IMR-90 (cell line): ENCODE results near the gene TBX10. TPM values are rescaled to one million over a fixed set of nuclear protein-coding genes. Genes with fewer than 3 reads are reported as not detected.

ENCODE experiments used
- ATAC-seq: fragments of 200-7000 bp; cut with Tn5 transposase; 2 replicates; pipeline ENCODE4 v1.9.1; 2020; ENCODE audit warnings: low read depth, mild to moderate bottlenecking, moderate library complexity
- BruUV-seq: library from RNA; stranded (reverse); fragments of 400-500 nt; replicated peaks from 2 replicates; lab custom pipeline; 2021; lab: Mats Ljungman, UMichigan
- CTCF ChIA-PET: fragments of 300-600 bp; formaldehyde crosslinking; extraction: SDS; loops from one replicate; lab custom pipeline; 2021; ENCODE audit warnings: antibody characterized with exemption; lab: Yijun Ruan, JAX
- POLR2A ChIA-PET: fragments of 300-600 bp; sonication (Branson Sonifier 250); formaldehyde crosslinking; loops from one replicate; lab custom pipeline; 2022; ENCODE audit warnings: antibody characterized with exemption; ENCODE audit not compliant: unreplicated experiment; lab: Charles Lee
- DNase-seq: peaks from one replicate; pipeline ENCODE4 v3.0.0; 2013
- H2AFZ ChIP-seq: replicated peaks from 2 replicates; pipeline ENCODE3; 2013; ENCODE audit warnings: low read length, mild to moderate bottlenecking; ENCODE audit not compliant: poor library complexity
- H2AK5ac ChIP-seq: 2 replicates; pipeline ENCODE4 v1.6.1; 2013; ENCODE audit warnings: low read depth, low read length, inconsistent platforms
- H2AK9ac ChIP-seq: replicated peaks from 2 replicates; pipeline ENCODE3; 2013; ENCODE audit warnings: mild to moderate bottlenecking, low read depth, low read length, moderate library complexity; ENCODE audit not compliant: poor library complexity
- H2BK120ac ChIP-seq: 2 replicates; pipeline ENCODE4 v1.6.1; 2013; ENCODE audit warnings: low read depth, low read length, inconsistent platforms
- H2BK15ac ChIP-seq: 3 replicates; pipeline ENCODE4 v1.6.1; 2013; ENCODE audit warnings: low read depth, low read length, inconsistent platforms
- H2BK20ac ChIP-seq: 2 replicates; pipeline ENCODE4 v1.6.1; 2013; ENCODE audit warnings: low read depth, mild to moderate bottlenecking, inconsistent platforms, low read length, moderate library complexity
- H2BK5ac ChIP-seq: 2 replicates; pipeline ENCODE4 v1.6.1; 2013; ENCODE audit warnings: mild to moderate bottlenecking, low read depth, low read length, inconsistent platforms; ENCODE audit not compliant: poor library complexity, severe bottlenecking
- H3K14ac ChIP-seq: replicated peaks from 2 replicates; pipeline ENCODE4 v1.6.1; 2013; ENCODE audit warnings: low read depth, low read length, inconsistent platforms
- H3K18ac ChIP-seq: 2 replicates; pipeline ENCODE4 v1.6.1; 2013; ENCODE audit warnings: low read depth, low read length, control low read depth
- H3K23ac ChIP-seq: 2 replicates; pipeline ENCODE4 v1.6.1; 2013; ENCODE audit warnings: low read depth, low read length, inconsistent platforms
- H3K27ac ChIP-seq: 2 replicates; pipeline ENCODE4 v1.5.1; 2013; ENCODE audit warnings: mild to moderate bottlenecking, control low read depth, low read length; ENCODE audit not compliant: insufficient read depth
- H3K27me3 ChIP-seq: 2 replicates; pipeline ENCODE4 v1.6.1; 2013; ENCODE audit warnings: low read length; ENCODE audit not compliant: control insufficient read depth, insufficient read depth
- H3K36me3 ChIP-seq: 2 replicates; pipeline ENCODE4 v1.6.1; 2013; ENCODE audit warnings: low read length, mixed read lengths; ENCODE audit not compliant: control insufficient read depth, insufficient read depth
- H3K4ac ChIP-seq: 2 replicates; pipeline ENCODE4 v1.6.1; 2013; ENCODE audit warnings: low read depth, low read length, inconsistent platforms
- H3K4me1 ChIP-seq: 2 replicates; pipeline ENCODE4 v1.6.1; 2013; ENCODE audit warnings: low read length, mixed read lengths; ENCODE audit not compliant: control insufficient read depth, insufficient read depth
- H3K4me2 ChIP-seq: 2 replicates; pipeline ENCODE4 v1.6.1; 2013; ENCODE audit warnings: low read depth, mild to moderate bottlenecking, control low read depth, low read length, moderate library complexity
- H3K4me3 ChIP-seq: 2 replicates; pipeline ENCODE4 v1.5.1; 2013; ENCODE audit warnings: low read depth, mild to moderate bottlenecking, control low read depth, low read length, moderate library complexity; ENCODE audit not compliant: insufficient read depth
- H3K56ac ChIP-seq: 2 replicates; pipeline ENCODE4 v1.6.1; 2013; ENCODE audit warnings: low read length, inconsistent platforms; ENCODE audit not compliant: insufficient read depth; ENCODE audit errors: extremely low read depth
- H3K79me1 ChIP-seq, 2 experiments: 2 replicates each; pipeline ENCODE4 v1.6.1; 2013; ENCODE audit warnings: low read length in 2 of 2, inconsistent platforms in 1 of 2, low read depth in 1 of 2
- H3K9ac ChIP-seq: 2 replicates; pipeline ENCODE4 v1.6.1; 2013; ENCODE audit warnings: low read depth, low read length, control low read depth
- H3K9me1 ChIP-seq: 2 replicates; pipeline ENCODE4 v1.6.1; 2013; ENCODE audit warnings: low read length, inconsistent platforms; ENCODE audit not compliant: insufficient read depth
- H3K9me3 ChIP-seq: 2 replicates; pipeline ENCODE4 v1.6.1; 2013; ENCODE audit warnings: low read length; ENCODE audit not compliant: control insufficient read depth, insufficient read depth
- H4K20me1 ChIP-seq: 2 replicates; pipeline ENCODE4 v1.6.1; 2013; ENCODE audit warnings: low read length, inconsistent platforms; ENCODE audit not compliant: insufficient read depth
- H4K5ac ChIP-seq: 2 replicates; pipeline ENCODE4 v1.6.1; 2013; ENCODE audit warnings: mild to moderate bottlenecking, low read depth, low read length, control low read depth
- H4K8ac ChIP-seq, 2 experiments: 2 replicates each; pipeline ENCODE4 v1.6.1; 2013; ENCODE audit warnings: low read depth in 2 of 2, low read length in 2 of 2, control low read depth in 1 of 2, inconsistent platforms in 1 of 2
- H4K91ac ChIP-seq: 2 replicates; pipeline ENCODE4 v1.6.1; 2013; ENCODE audit warnings: low read depth, low read length, inconsistent platforms; ENCODE audit not compliant: insufficient read depth
- BHLHE40 ChIP-seq: fragments of 150-350 bp; IDR thresholded peaks from 2 replicates; pipeline ENCODE4 v1.6.1; 2016; ENCODE audit warnings: mild to moderate bottlenecking, low read depth, low read length
- CEBPB ChIP-seq: IDR thresholded peaks from 2 replicates; pipeline ENCODE4 v1.6.1; 2012; ENCODE audit warnings: low read depth, low read length, improper control_type of control experiment
- CHD1 ChIP-seq: IDR thresholded peaks from 2 replicates; pipeline ENCODE4 v1.6.1; 2012; ENCODE audit warnings: low read depth, low read length, improper control_type of control experiment
- CTCF ChIP-seq: conservative IDR thresholded peaks from 2 replicates; pipeline ENCODE4 v1.5.1; 2012; ENCODE audit warnings: mild to moderate bottlenecking, low read depth, low read length, improper control_type of control experiment
- ELK1 ChIP-seq: fragments of 150-350 bp; IDR thresholded peaks from 2 replicates; pipeline ENCODE4 v1.6.1; 2016; ENCODE audit warnings: low read depth, mild to moderate bottlenecking, low read length, moderate library complexity, borderline replicate concordance
- FOS ChIP-seq: fragments of 150-350 bp; IDR thresholded peaks from 2 replicates; pipeline ENCODE4 v1.6.1; 2016; ENCODE audit warnings: low read depth, low read length
- MAFK ChIP-seq: IDR thresholded peaks from 2 replicates; pipeline ENCODE4 v1.6.1; 2012; ENCODE audit warnings: low read depth, low read length, improper control_type of control experiment
- MXI1 ChIP-seq: IDR thresholded peaks from 2 replicates; pipeline ENCODE4 v1.6.1; 2012; ENCODE audit warnings: low read depth, mild to moderate bottlenecking, low read length, moderate library complexity, borderline replicate concordance
- NFE2L2 ChIP-seq: fragments of 150-350 bp; IDR thresholded peaks from 2 replicates; pipeline ENCODE4 v1.6.1; 2016; ENCODE audit warnings: low read depth, mild to moderate bottlenecking, low read length
- POLR2A ChIP-seq: IDR thresholded peaks from 2 replicates; pipeline ENCODE4 v1.6.1; 2012; ENCODE audit warnings: mild to moderate bottlenecking, low read depth, low read length
- RCOR1 ChIP-seq: IDR thresholded peaks from 2 replicates; pipeline ENCODE4 v1.6.1; 2012; ENCODE audit warnings: mild to moderate bottlenecking, low read length, improper control_type of control experiment; ENCODE audit not compliant: insufficient replicate concordance
- RFX5 ChIP-seq: IDR thresholded peaks from 2 replicates; pipeline ENCODE4 v1.8.0; 2012; ENCODE audit warnings: low read depth, mild to moderate bottlenecking, low read length, moderate library complexity
- SMC3 ChIP-seq: fragments of 150-350 bp; IDR thresholded peaks from 2 replicates; pipeline ENCODE4 v1.6.1; 2016; ENCODE audit warnings: low read depth, mild to moderate bottlenecking, antibody characterized with exemption, low read length, moderate library complexity
- USF2 ChIP-seq: fragments of 150-350 bp; IDR thresholded peaks from 2 replicates; pipeline ENCODE4 v1.6.1; 2017; ENCODE audit warnings: mild to moderate bottlenecking, antibody characterized with exemption, low read length, low read depth
- WGBS, 2 experiments: methylation state at CpG; one replicate each; pipeline versions ENCODE4 v1.1.5 to v1.1.7; 2013; ENCODE audit warnings: missing lambda C conversion rate in 2 of 2; ENCODE audit not compliant: insufficient read length in 1 of 2; ENCODE audit errors: extremely low coverage in 2 of 2; 5-methylcytosine and 5-hydroxymethylcytosine counted together
- dilution Hi-C: fragments of 300-500 bp; cut with HindIII; formaldehyde crosslinking; loops from one replicate; pipeline ENCODE4 v1.14.3; 2018; ENCODE audit warnings: low sequenced_read_pairs; ENCODE audit not compliant: unreplicated experiment
- in situ Hi-C: fragments of 300-500 bp; cut with MboI; formaldehyde crosslinking; loops from 3 replicates; pipeline ENCODE4 v1.14.3; 2019; ENCODE audit warnings: low sequenced_read_pairs, inconsistent platforms, mixed read lengths
- intact Hi-C: fragments of 100-400 bp; cut with micrococcal nuclease; formaldehyde crosslinking; loops from 2 replicates; pipeline ENCODE4 v1.10.0; 2022
- polyA plus RNA-seq, 3 experiments: library from polyadenylated mRNA; depleted of rRNA; stranded (reverse); fragments of >200 nt; gene quantifications; 2 replicates each; pipeline ENCODE4 v1.2.3, GENCODE V29; 2012; ENCODE audit warnings: low replicate concordance in 1 of 3
- total RNA-seq: library from RNA; depleted of rRNA; stranded (reverse); fragments of >200 nt; gene quantifications from 2 replicates; pipeline ENCODE4 v1.2.3, GENCODE V29; 2012

TBX10 gene
- total and polyA plus RNA-seq, 2 of the 4 experiments (the other 2 are of a cell fraction): not detected

GRCh38 chr11:67616431-67617242 lies 22.9 kb downstream of the TBX10 start:
- Histone ChIP-seq H2AK5ac (no peak overlapping the region), H3K23ac (no peak overlapping the region), H3K9me3 (no peaks in the 10 kb centered on the region), H2BK15ac (no peak overlapping the region), H3K79me1 (no peaks in the 10 kb centered on the region), H3K4me2 (no peak overlapping the region), H3K27ac (no peak overlapping the region), H2AK9ac (no peak overlapping the region), H3K4me3 (no peak overlapping the region), H3K4me1 (no peaks in the 10 kb centered on the region), H3K56ac (no peak overlapping the region), H2BK5ac (no peak overlapping the region), H3K18ac (no peak overlapping the region), H3K14ac (no peak overlapping the region), H4K8ac (no peak overlapping the region), H2BK20ac (no peak overlapping the region), H2AFZ (no peak overlapping the region), H3K27me3 (peaks cover 20% of the 10 kb centered on the region), H3K36me3 (peaks cover 13% of the 10 kb centered on the region), H4K20me1 (no peaks in the 10 kb centered on the region; the same call in 1 of the 2 replicates), H4K5ac (no peak overlapping the region), H4K91ac (no peak overlapping the region), H2BK120ac (no peak overlapping the region), H3K4ac (no peak overlapping the region), H3K9ac (no peak overlapping the region), H3K9me1 (no peaks in the 10 kb centered on the region)
- intact Hi-C loops (no loop called here), dilution Hi-C loops (no loop called here), in situ Hi-C loops (no loop called here)
- ChIA-PET POLR2A (no interaction called here), CTCF (interaction anchor here (0.9 kb wide), 1 partner anchor 13 kb away, joined by 4 read pairs; the partner anchor contains the start of gene NUDT8)
- TF ChIP-seq ELK1 (no peak), FOS (no peak), NFE2L2 (no peak), CHD1 (no peak), CTCF (no peak), MAFK (no peak), POLR2A (no peak), RFX5 (no peak), BHLHE40 (no peak), MXI1 (no peak), USF2 (no peak), SMC3 (no peak), RCOR1 (no peak), CEBPB (no peak)
- no TSS peak for BruUV-seq
- WGBS, 2 experiments: 0% methylated on average over 2 of the region's 11 CpGs; no CpG with 5 or more reads in 1 of the 2 experiments
- DNase-seq (no peak), ATAC-seq (no peak)
